HepG2 (cell line): ENCODE data around the gene TRIP4. TPM values are rescaled to one million over a fixed set of nuclear protein-coding genes. Genes with fewer than 3 reads are reported as not detected.

Source experiments
- EZH2 ChIP-seq: conservative IDR thresholded peaks from 2 replicates; pipeline ENCODE4 v1.6.1; 2012; ENCODE audit warnings: mild to moderate bottlenecking, low read depth, low read length, moderate library complexity
- FOSL2 ChIP-seq: sonication (generic); formaldehyde crosslinking; IDR thresholded peaks from 2 replicates; pipeline ENCODE4 v1.4.0; 2020; ENCODE audit warnings: missing genetic modification reagents
- HNF4A ChIP-seq: sonication (generic); formaldehyde crosslinking; IDR thresholded peaks from 2 replicates; pipeline ENCODE4 v1.4.0; 2020; ENCODE audit warnings: missing genetic modification reagents
- MBNL3 ChIP-seq: fragments of 250-450 bp; sonication (Bioruptor Pico); conservative IDR thresholded peaks from 2 replicates; pipeline ENCODE4 v1.8.0; 2022; ENCODE audit warnings: mild to moderate bottlenecking, inconsistent platforms
- NFKBIZ ChIP-seq: IDR thresholded peaks from 2 replicates; pipeline ENCODE4 v1.6.1; 2018; ENCODE audit warnings: missing genetic modification reagents, missing compliant biosample characterization
- NKX3-1 ChIP-seq: sonication (generic); formaldehyde crosslinking; IDR thresholded peaks from 2 replicates; pipeline ENCODE4 v1.5.0; 2020; ENCODE audit warnings: missing genetic modification reagents
- PPARG ChIP-seq: conservative IDR thresholded peaks from 2 replicates; pipeline ENCODE4 v1.6.1; 2016; ENCODE audit warnings: missing biosample characterization, missing genetic modification reagents
- SOX6 ChIP-seq, 2 experiments: fragments of 450-650 bp in 1 of 2; sonication (generic) in 1 of 2; formaldehyde crosslinking in 1 of 2; IDR thresholded peaks; 2 replicates each; pipeline versions ENCODE4 v1.4.0 to v1.6.1; 2017 to 2020; ENCODE audit warnings: antibody characterized with exemption in 1 of 2, mild to moderate bottlenecking in 1 of 2, missing genetic modification reagents in 1 of 2
- SRF ChIP-seq: IDR thresholded peaks from 2 replicates; pipeline ENCODE4 v1.6.1; 2011; ENCODE audit warnings: mild to moderate bottlenecking, low read depth, low read length, moderate library complexity
- ZC3H13 ChIP-seq: sonication (generic); formaldehyde crosslinking; IDR thresholded peaks from 2 replicates; pipeline ENCODE4 v1.8.1; 2023; ENCODE audit warnings: mild to moderate bottlenecking, missing genetic modification reagents, moderate library complexity
- ZMYM4 ChIP-seq: sonication (generic); formaldehyde crosslinking; IDR thresholded peaks from 2 replicates; pipeline ENCODE4 v1.8.1; 2023; ENCODE audit warnings: mild to moderate bottlenecking, missing genetic modification reagents
- ZNF17 ChIP-seq: sonication (generic); formaldehyde crosslinking; IDR thresholded peaks from 2 replicates; pipeline ENCODE4 v1.5.0; 2020; ENCODE audit warnings: mild to moderate bottlenecking, missing genetic modification reagents
- ZNF207 ChIP-seq: fragments of 450-650 bp; IDR thresholded peaks from 2 replicates; pipeline ENCODE4 v1.6.1; 2016; ENCODE audit warnings: antibody characterized with exemption, borderline replicate concordance
- ZNF432 ChIP-seq: sonication (generic); formaldehyde crosslinking; IDR thresholded peaks from 2 replicates; pipeline ENCODE4 v1.5.0; 2020; ENCODE audit warnings: missing genetic modification reagents, mild to moderate bottlenecking, borderline replicate concordance
- ZNF761 ChIP-seq: sonication (generic); formaldehyde crosslinking; conservative IDR thresholded peaks from 2 replicates; pipeline ENCODE4 v1.4.0; 2020; ENCODE audit warnings: mild to moderate bottlenecking, missing genetic modification reagents
- polyA plus RNA-seq, 8 experiments: library from polyadenylated mRNA; depleted of rRNA in 3 of 8; stranded (reverse) in 7 of 8; unstranded in 1 of 8; fragments of >200 nt; fragmentation: Illumina TruSeq in 4 of 8; extraction: Trizol in 4 of 8; gene quantifications; 2 replicates each; pipeline versions ENCODE4 v1.2.1 to v1.2.3, GENCODE V29; 2011 to 2016; ENCODE audit warnings: low read depth in 4 of 8, missing spikeins in 1 of 8, mixed read lengths in 1 of 8; ENCODE audit not compliant: insufficient read depth in 1 of 8
- total RNA-seq, 5 experiments: library from RNA; depleted of rRNA; stranded (reverse); fragments of >200 nt; fragmentation: Illumina TruSeq; extraction: Trizol; gene quantifications; 2 replicates each; pipeline ENCODE4 v1.2.3, GENCODE V29; 2016; ENCODE audit warnings: low read depth in 1 of 5
- TF ChIP-seq, protein P1 (sequence below): sonication (generic); formaldehyde crosslinking; IDR thresholded peaks from 2 replicates; pipeline ENCODE4 v1.9.0; 2021; ENCODE audit warnings: mild to moderate bottlenecking, missing genetic modification reagents
- TF ChIP-seq, protein P2 (sequence below): IDR thresholded peaks from 2 replicates; pipeline ENCODE4 v1.6.1; 2016; ENCODE audit warnings: low read depth, control low read depth
- TF ChIP-seq, protein P3 (sequence below): sonication (generic); formaldehyde crosslinking; IDR thresholded peaks from 2 replicates; pipeline ENCODE4 v1.8.1; 2023; ENCODE audit warnings: mild to moderate bottlenecking, missing genetic modification reagents

Gene TRIP4
- total and polyA plus RNA-seq, 2 of the 13 experiments (the other 11 are each of a cell fraction or from before 2014, with no cell fraction given), result 7.1 to 11.8 TPM

DNA sequence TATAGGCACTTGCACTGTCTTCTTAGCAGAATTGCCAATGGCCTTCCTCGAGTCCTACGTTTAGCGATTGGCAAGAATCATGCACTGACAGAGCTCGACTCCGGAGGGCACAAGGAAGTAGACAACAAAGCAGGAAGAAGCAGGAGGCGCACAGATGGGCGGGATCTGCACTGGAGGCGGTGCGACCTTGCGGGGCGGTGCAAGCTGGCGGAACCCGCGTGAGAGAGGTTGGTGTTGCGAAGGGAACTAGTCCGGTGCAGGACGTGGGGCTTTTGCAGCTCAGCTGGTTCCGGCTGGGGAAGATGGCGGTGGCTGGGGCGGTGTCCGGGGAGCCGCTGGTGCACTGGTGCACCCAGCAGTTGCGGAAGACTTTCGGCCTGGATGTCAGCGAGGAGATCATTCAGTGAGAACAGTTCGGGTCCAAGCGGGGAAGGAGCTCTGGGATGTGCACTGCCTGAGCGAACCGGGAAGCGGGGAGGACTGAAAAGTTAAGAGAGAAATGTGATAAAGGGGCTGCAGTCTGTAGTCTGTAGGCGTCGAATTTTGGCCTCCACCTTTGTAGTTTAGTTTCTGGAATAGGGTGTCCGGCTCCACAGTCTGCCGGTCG, at the start of gene TRIP4 (continued):
- TF ChIP-seq, protein P1, sequence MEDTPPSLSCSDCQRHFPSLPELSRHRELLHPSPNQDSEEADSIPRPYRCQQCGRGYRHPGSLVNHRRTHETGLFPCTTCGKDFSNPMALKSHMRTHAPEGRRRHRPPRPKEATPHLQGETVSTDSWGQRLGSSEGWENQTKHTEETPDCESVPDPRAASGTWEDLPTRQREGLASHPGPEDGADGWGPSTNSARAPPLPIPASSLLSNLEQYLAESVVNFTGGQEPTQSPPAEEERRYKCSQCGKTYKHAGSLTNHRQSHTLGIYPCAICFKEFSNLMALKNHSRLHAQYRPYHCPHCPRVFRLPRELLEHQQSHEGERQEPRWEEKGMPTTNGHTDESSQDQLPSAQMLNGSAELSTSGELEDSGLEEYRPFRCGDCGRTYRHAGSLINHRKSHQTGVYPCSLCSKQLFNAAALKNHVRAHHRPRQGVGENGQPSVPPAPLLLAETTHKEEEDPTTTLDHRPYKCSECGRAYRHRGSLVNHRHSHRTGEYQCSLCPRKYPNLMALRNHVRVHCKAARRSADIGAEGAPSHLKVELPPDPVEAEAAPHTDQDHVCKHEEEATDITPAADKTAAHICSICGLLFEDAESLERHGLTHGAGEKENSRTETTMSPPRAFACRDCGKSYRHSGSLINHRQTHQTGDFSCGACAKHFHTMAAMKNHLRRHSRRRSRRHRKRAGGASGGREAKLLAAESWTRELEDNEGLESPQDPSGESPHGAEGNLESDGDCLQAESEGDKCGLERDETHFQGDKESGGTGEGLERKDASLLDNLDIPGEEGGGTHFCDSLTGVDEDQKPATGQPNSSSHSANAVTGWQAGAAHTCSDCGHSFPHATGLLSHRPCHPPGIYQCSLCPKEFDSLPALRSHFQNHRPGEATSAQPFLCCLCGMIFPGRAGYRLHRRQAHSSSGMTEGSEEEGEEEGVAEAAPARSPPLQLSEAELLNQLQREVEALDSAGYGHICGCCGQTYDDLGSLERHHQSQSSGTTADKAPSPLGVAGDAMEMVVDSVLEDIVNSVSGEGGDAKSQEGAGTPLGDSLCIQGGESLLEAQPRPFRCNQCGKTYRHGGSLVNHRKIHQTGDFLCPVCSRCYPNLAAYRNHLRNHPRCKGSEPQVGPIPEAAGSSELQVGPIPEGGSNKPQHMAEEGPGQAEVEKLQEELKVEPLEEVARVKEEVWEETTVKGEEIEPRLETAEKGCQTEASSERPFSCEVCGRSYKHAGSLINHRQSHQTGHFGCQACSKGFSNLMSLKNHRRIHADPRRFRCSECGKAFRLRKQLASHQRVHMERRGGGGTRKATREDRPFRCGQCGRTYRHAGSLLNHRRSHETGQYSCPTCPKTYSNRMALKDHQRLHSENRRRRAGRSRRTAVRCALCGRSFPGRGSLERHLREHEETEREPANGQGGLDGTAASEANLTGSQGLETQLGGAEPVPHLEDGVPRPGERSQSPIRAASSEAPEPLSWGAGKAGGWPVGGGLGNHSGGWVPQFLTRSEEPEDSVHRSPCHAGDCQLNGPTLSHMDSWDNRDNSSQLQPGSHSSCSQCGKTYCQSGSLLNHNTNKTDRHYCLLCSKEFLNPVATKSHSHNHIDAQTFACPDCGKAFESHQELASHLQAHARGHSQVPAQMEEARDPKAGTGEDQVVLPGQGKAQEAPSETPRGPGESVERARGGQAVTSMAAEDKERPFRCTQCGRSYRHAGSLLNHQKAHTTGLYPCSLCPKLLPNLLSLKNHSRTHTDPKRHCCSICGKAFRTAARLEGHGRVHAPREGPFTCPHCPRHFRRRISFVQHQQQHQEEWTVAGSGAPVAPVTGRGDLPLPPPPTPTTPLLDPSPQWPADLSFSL, result no peak
- TF ChIP-seq EZH2 (no peak), ZMYM4 (CRISPR knock-in tag) (peak; percentile 100), NFKBIZ (CRISPR knock-in tag) (peak; percentile 86; the same call in 1 of the 2 replicates), FOSL2 (CRISPR knock-in tag) (peak; percentile 80), PPARG (CRISPR knock-in tag) (peak; percentile 32; the same call in 1 of the 2 replicates), HNF4A (CRISPR knock-in tag) (peak; percentile 74), SOX6 (IDR thresholded peaks at IDR 0.05) (no peak), SOX6 (CRISPR knock-in tag; IDR thresholded peaks at IDR 0.05) (peak; percentile 88), ZNF761 (CRISPR knock-in tag) (peak; percentile 88), ZNF207 (no peak), ZC3H13 (CRISPR knock-in tag) (peak; percentile 93), ZNF17 (CRISPR knock-in tag) (no peak), ZNF432 (CRISPR knock-in tag) (0 out of 2 replicates have a peak, but pooled peaks have one; percentile 36), MBNL3 (CRISPR knock-in tag) (no peak), SRF (peak; percentile 78), NKX3-1 (peak; percentile 94)
- TF ChIP-seq, protein P2, sequence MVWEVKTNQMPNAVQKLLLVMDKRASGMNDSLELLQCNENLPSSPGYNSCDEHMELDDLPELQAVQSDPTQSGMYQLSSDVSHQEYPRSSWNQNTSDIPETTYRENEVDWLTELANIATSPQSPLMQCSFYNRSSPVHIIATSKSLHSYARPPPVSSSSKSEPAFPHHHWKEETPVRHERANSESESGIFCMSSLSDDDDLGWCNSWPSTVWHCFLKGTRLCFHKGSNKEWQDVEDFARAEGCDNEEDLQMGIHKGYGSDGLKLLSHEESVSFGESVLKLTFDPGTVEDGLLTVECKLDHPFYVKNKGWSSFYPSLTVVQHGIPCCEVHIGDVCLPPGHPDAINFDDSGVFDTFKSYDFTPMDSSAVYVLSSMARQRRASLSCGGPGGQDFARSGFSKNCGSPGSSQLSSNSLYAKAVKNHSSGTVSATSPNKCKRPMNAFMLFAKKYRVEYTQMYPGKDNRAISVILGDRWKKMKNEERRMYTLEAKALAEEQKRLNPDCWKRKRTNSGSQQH (CRISPR knock-in tag), result peak; percentile 97; the same call in 1 of the 2 replicates
- TF ChIP-seq, protein P3, sequence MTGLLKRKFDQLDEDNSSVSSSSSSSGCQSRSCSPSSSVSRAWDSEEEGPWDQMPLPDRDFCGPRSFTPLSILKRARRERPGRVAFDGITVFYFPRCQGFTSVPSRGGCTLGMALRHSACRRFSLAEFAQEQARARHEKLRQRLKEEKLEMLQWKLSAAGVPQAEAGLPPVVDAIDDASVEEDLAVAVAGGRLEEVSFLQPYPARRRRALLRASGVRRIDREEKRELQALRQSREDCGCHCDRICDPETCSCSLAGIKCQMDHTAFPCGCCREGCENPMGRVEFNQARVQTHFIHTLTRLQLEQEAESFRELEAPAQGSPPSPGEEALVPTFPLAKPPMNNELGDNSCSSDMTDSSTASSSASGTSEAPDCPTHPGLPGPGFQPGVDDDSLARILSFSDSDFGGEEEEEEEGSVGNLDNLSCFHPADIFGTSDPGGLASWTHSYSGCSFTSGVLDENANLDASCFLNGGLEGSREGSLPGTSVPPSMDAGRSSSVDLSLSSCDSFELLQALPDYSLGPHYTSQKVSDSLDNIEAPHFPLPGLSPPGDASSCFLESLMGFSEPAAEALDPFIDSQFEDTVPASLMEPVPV, result peak; percentile 87; the same call in 1 of the 2 replicates
